ENCODE measurements around the gene FHIT.

- no peak for TF ChIP-seq USF2 (IDR thresholded peaks at IDR 0.05; ENCODE audit: low read depth, low read length)
- TF ChIP-seq CTCF (conservative IDR thresholded peaks at IDR 0.05; ENCODE audit: low read depth, low read length) = no peak
- TF ChIP-seq MXI1 (IDR thresholded peaks at IDR 0.05; ENCODE audit: borderline replicate concordance, low read depth, low read length) = no peak
- TF ChIP-seq POLR2A (IDR thresholded peaks at IDR 0.05; ENCODE audit: low read depth, low read length) = no peak
- TF ChIP-seq BHLHE40 (IDR thresholded peaks at IDR 0.05; ENCODE audit: low read depth, low read length) = no peak
- TF ChIP-seq RFX5 (IDR thresholded peaks at IDR 0.05; ENCODE audit: low read depth, low read length) = no peak
- TF ChIP-seq RCOR1 (IDR thresholded peaks at IDR 0.05; ENCODE audit: insufficient replicate concordance, low read length) = no peak
- no peak for TF ChIP-seq FOS (IDR thresholded peaks at IDR 0.05; ENCODE audit: low read depth, low read length)
- TF ChIP-seq NFE2L2 (IDR thresholded peaks at IDR 0.05; ENCODE audit: low read depth, low read length) = no peak
- TF ChIP-seq SMC3 (IDR thresholded peaks at IDR 0.05; ENCODE audit: low read depth, low read length) = no peak
- no peak for TF ChIP-seq CEBPB (IDR thresholded peaks at IDR 0.05; ENCODE audit: low read depth, low read length)
- TF ChIP-seq CHD1 (IDR thresholded peaks at IDR 0.05; ENCODE audit: low read depth, low read length) = no peak
Observed at GRCh38 chr3:60659098-60659497, 592.2 kb downstream of the FHIT start.
